GM18861 (cell line): ENCODE data around the gene THY1.
"Not testable (repeated sequence)": the region's sequence is repeated elsewhere in the genome, so short reads cannot be mapped to it uniquely, and the experiment has no call there.

ENCODE experiments used
- ATAC-seq: cut with Tn5 transposase; IDR thresholded peaks from one replicate; pipeline ENCODE4 v1.9.1; 2021; ENCODE audit not compliant: unreplicated experiment

Gene THY1

DNA sequence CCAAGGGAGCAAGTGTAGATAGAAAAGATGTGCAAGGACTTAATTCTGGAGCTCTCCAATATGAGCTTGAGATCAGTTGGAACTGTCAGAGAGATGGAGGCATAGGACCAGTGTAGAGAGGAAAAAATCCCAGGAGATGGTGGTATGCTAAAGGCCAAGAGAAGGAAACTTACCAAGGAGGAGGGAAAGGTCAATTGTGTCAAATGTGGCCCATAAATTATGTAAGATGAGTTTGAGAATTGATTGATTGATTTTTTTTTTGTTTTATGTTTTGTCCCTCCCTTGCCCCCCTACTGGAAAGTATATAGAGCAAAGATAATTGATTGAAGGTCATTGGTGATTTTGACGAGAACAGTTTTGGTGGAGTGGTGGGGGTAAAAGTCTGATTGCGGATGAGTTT, 38.6 kb downstream of the THY1 start:
- no peak for ATAC-seq

DNA sequence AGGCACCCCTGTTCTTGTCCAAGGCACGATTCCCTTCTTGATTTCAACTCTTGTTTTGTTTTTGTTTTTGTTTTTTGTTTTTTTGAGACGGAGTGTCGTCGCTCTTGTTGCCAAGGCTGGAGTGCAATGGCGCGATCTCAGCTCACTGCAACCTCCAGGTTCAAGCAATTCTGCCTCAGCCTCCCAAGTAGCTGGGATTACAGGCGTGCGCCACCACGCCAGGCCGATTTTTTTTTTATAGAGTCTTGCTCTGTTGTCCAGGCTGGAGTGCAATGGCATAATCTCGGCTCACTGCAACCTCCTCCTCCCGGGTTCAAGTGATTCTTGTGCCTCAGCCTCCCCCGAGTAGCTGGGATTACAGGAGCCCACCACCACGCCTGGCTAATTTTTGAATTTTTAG, 40.5 kb downstream of the THY1 start:
- ATAC-seq: not testable (repeated sequence)

DNA sequence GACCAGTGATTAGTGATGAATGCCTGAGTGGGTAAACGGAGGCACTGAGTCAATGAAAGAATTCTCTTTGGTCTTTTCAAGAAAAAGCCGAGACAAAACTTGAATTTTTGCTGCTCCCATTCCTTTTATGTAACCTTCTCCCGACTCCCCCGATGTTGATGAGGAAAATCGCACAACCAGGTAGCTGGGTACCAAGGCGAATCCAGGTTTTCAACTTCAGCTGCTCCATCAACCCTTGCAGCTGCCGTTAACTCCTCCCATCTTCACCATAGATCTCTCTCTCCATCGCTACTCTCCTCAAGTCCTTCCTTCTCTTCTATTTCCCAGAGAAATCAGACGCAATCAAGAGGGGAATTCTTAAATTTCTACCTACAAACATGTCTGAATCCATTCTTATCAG, 40.9 kb downstream of the THY1 start:
- ATAC-seq: no peak

DNA sequence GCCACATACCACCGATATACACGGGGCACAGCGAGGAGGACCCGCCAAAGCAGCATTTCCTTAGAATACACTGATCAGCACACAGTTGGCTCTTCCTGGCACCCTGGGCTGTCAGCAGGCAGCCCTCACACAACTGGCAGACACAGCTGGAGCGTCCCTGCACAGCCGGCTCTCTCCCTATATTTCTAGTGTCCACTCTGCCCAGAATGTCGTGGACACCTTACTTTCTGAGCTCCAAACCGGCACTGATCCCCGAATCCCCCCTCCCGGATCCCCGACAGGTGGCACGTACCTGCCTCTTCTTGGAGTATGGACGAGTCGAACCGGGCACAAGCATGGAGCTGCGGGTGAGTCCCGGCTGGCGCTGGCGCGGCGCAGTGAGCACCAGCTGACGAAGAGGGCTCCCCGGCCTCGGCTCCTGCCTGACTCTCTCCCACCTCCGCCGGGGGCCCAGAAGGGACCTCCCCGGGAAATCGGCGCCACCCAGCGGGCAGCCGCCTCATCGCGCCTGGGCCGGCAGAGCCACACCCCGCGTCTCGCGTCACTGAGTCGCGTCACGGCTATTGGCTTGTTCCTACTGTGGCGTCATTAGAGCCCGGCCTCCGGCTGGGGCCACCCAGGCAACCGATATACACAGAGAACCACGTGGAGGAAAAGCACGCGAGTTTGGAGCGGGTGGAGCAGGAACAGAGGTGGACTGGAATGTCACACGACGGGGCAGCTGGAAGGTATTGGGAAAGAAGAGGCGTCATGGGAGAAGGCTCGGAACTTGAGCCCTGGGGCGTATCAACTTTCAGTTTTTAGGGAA, 41.6 kb downstream of the THY1 start, which contains the start of gene USP2:
TSS of gene USP2 (minus strand) at position 510 of the 808 bp plus-strand sequence. CDS start 8,210 bp downstream, outside the sequence.
- ATAC-seq: peak; percentile 96

DNA sequence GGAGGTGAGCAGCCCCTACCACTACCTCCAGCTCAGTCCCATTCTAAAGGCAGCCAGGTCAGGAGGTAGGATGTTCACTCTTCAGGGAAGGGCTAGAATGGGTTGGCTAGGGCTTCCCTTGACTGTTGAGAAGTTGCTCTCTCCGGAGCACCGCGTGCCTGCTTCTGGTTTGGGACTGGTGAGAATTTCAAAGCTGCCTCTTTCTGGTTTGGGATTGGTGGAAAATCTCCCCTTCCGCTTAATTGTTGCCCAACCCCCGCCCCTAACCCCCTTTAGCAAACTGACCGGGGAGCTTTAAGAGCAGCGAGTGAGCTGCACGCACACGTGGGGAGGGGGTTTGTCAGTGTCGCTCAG, 42.2 kb downstream of the THY1 start:
- no peak for ATAC-seq

DNA sequence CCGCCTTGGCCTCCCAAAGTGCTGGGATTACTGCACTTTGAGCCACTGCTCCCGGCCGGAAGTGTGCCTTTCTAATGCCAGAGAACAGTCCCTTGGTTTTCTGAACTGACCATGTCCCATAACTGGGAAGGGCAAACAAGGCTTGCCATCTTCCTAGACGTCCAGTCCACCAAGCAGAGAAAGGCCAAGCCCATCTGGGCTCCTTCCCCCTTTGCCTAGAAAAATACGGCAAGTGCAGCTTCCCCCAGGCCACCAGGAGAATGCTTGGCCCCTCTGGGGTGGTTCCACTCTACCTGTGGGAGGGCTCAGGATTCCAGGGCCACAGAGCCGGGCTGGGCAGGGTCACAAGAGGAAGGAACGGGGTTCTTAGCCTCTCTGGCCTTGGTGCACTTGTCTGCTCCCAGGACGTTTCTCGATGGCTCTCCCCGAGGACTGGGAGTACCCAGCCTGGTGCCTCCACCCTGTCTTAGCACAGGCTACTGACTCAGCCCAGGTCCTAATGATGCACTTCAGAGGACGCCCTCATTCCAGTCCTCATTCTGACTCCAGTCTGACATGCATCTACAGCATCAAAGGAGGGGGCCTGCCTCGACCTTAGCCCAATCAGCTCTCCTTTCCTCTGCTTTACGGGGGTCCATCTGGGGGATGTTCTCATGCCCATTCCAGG, 42.7 kb downstream of the THY1 start:
- ATAC-seq: no peak

DNA sequence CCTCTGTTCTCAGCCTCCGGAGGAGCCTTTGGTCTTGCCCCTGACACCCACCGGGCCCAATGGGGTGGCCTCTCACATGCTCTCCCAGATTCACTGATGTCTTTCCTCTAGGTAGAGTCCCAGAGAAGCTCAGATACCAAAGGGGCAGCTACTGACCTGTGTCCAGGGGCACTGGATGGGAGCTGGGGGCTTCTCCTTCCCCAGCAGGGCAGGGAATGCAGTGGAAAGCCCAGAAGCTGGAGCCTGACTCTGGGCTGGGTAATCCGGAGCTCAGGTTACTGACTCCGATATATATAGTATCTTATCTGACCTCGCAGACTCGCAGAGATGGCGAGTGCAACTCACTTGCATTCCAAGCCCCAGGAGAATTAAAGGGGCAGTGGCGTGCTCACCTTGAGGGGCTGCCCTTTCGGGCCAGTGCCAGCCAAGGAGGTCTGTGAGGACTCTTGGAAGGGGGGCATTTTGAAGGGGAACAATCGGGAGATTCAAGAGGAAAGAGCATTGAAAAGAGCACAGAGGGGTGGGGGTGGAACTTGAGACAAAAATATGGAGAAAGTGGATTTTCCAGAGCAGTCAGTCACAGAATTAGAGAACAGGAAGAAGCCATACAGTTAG, 44.0 kb downstream of the THY1 start:
- ATAC-seq: no peak

DNA sequence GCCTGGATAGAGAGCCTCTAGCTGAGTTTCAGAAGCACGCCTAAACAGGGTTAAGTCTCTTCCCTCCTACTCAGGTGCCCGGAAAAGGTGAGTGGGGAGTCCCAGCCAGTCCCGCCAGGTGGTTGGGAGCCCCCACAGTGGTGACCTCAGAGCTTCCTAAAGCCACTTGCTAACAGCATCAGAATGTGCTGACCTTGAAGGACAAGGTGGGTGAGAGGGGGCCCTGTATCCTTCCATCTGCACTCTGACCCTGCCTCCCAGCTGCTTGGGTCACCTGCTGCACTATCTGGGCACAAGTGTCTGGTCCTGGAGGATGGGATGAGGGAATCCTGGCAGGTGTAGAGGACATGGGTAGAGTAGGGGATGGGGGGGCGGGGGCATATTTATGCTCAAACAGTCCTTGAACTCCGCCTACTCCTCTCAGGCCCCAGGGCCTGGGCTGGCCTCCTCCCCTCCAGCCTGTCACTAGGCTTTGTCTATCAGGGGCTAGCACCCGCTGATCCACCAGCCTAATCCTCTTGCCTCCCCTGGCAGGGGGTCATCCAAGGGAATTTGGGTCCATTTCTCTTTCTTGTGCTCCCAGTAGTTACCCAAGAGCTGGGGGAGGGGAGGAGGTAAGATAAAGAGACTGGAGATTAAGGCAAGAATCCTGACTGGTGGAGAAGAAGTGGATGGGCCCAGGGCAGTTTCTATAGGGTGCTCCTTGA, 44.9 kb downstream of the THY1 start:
- no peak for ATAC-seq

DNA sequence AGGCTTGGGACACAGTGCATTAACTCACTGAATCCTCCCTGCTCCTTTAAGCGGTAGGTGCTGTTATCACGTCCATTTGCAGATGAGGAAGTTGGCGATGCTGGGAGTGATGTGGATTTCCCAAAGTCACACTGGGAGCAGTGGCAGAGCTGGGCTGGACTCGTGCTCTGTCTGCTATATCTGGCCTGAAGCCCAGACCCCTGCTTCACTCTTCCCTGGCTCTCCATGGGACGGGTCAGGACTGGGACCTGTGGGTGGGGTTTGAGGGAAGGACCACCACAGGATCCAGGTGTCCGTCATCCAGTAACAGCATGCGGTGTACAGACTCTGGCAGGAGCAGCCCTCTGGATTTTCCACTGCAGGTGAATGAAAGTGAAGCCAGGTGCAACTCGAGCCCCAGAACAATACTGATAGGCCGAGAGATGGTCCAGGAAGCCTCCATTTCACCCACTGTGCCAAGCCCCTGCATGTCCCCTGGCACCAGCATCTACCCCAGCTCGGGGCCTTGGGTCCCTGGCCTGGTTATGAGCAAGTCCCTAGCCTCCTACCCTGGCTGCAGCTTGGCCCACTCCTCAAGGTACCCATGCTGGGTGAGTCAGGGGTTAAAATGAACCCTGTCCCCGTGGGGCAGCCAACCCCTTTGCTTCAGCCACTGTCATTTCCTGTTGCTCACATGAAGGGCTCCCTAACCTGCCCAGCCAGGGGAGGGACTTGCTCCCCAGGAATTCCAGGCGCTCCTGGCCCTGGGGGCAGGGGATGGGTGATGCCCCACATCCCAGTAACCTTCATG, 45.7 kb downstream of the THY1 start:
- no peak for ATAC-seq

DNA sequence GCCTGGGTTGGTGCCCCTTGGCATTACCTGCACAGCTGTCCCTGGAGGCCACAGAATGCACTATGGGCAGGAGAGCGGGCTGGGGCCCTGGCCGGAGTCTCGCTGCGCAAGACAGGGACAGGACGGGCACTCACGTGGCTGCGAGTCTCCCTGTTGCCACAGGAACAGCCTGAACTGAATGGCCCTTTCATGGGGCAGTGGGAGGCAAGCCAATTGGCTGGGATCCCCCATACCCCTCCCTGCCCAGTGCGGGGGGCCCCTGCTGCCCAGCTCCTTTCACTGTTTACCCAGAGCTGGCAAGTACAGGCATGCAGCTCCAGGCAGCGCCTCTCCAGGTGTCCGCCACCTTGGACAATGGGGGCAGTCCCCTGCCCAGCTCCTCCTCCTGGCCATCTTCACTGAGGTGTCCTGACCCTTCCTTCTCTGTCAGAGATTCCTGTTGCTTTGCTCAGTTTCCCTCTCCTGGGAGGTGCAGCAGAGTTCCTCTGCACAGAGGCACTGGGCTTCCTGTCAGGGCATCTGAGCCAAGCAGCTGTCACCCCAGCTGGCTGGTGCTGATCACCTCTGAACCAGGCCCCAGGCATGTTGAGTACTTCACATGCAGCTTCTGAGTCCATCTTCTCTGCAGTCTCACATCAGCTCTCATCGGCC, 46.6 kb downstream of the THY1 start:
- no peak for ATAC-seq

DNA sequence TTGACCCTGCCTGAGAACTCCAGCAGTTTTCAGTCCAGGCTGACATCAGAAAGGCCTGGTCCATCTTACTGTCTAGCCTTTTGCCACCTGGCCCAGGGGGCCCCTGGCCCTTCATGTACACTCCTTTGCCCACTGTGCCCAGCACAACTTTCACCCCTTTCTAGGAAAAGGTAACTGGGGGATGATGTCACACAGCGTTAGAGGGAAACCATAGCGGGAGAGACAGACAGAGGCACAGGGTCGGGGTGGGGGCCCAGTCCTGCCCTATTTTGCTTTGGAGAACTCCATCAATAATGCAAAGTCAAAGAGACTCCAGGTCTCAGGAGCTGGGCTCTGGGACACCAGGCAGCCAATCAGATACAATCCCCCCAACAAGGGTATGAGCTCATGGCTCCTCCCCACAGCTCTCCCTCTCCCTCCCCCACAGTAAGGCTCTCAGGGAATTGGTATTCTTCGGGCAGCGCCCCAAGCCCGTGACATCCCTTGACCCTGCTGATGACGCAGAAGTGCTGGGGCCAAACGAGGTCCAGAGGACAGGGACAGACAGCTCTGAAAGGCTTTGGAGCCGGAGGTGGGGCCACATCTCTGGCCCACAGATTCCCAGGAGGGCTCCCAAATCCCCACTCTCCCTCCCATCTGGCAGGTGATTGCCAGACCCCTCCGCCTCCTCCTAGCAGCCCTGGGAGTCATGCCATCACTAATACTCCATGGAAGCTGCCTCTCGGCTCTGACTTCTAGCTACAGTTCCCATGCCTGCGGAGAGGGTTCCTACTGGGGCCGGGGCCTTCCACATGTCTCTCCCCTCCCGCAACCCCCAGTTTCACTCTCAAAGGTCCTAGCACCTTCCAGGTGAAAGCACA, 47.4 kb downstream of the THY1 start:
- ATAC-seq: no peak

DNA sequence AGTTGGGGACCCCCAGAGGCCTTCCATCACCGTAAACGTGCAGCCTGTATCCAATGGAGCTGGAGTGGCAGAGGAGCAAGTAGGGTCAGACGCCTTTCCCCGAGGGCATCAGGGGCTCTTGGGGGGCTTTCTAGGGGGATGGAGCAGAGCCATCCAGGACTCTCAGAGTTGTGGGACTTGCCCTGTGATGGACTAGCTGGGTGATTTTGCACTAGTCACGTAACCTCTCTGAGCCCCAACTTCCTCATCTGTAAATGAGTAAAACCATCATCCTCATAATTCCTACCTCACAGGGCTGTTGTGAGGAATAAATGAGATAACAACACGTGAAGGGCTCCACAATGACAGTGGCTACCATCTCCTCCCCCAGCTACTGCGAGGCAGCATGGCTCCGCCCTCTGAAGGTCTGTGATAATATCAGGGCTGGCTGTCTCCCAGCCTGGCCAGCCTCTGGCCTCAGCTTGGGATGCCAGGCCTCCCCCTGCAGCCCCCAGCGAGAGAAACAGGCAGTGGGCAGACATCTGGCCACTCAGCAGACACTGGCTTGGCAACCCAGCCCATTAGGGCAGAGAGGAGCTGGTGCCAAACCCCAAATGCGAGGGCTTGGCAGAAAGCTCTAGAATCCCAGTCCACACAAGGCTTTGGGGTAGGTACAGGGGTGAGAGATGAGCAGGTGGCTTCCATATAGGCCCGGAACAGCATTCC, 48.2 kb downstream of the THY1 start:
- no peak for ATAC-seq

DNA sequence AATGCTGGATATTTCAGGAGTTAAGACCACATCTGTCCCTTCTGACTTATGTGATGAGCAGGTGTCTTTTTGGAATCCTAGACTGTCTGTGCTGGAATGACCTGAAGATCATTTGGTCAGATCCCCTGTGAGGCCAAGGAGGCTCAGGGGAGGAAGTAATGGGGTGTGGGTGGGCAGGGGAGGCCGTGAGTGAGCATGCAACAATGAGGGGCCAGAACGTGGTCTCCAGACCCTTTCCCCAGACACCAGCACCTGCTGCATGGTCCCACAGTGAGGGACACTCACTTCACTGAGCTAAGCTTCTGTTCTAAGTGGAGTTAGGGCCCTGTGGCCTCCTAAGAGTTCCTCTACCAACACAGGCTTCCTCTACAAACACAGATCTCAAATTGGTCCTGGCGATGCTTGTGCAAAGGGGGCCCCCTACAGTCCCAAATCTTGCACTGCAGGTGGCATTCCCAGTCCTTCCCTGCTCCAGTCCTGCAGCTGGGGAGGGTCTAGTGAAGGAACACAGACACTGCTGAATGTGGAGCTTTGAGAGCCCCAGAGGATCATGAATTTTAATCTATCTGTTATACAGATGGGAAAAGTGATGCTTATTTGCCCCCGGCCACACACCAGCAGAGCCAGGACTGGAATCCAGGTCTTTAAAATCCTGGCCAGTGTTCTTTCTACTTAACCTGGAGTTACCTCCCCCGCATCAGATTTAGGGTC, 48.9 kb downstream of the THY1 start:
- no peak for ATAC-seq

DNA sequence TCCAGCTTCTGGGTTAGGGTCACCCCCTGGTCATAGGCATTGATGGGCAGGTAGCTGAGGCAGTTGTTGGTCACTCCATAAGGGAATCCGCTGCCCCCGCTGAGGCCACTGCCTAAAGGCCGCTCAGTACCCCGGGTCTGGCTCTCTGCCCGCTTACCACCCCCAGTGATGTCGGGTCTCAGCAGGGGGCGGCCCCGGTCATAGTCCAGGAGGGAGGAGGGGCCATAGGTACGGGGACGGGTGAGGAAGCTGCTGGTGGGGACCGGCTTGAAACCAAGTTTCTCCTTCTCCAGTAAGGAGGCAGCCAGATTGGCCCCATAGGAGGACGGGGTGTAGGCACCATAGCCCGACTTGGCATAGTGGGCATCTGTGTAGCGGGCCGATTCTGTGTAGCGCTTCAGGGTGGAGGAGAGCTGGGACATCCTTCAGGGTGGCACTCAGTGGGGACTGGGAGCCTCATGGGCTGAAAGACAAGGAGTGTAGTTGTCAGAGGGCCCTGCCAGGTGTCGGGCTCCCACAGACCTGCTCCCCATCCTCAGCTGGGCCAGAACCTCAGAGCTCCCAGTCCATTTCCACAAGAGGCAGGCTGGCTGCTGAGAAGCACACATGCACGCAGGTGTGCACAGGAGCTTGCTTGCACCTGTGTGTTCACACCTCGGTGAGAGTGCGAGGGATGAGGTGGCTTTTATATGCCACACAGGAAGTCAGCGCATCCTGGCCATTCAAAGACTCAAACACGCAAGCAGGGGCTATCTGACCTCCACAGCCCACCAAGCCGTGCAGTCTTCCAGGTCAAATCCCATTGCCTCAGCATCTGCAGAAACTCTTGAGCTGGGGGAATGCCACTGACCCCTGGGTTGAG, 49.7 kb downstream of the THY1 start:
- no peak for ATAC-seq

DNA sequence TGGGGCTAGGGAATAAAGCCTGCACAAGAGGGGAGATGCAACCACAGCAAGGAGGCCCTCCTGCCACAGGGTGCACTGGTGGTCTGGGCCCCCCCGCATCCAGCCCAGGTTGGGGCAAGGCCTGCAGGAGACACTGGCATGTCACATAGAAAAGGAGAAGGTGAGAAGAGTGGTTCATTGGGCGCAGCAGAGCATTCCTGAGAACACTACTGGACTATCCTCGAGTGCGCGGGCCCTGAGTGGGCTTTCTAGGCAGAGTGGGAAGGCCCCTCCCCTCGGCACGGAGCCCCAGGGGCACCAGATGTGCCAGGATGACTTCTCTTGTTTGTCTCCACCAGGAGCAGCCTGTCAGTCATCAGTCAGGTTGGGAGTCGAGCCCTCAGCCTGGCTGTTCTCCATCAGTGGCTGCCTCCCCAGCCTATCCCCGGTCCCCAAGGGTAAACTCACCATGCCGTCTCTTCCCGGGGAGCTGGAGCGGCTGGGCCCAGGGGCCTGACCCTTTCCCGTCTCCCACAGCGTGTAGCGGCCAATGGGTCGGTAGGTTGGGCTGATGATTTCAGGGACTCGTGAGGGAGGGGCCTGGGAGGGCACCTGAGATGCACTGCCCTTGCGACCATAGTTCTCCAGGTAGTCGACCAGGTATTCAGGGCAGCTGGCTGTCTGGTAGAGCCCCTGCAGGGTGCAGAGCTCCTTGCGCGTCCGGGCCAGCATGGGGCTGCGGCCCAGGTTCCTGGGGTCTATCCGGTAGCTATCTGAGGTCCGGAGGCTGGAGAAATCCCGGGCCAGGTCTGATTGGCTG, 50.5 kb downstream of the THY1 start:
- ATAC-seq: no peak

DNA sequence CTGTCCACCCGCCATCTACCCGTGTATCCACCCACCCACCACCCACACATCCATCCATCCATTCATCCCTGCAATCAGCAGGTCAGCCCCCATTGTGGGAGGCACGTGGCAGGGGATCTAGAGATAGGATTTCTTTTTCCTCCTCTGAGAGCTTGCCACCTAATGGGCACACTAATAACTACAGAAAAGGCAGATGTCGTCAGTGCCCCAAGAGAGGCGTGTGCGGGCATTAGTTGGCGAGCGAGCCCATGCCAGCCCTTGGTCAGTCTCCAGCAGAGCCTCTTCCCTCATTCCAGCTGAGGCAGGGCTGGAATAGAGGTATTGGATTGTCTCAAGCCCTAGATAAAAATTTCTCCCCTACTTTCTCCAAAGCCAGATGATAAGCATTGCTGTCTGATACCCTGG, 51.2 kb downstream of the THY1 start:
- no peak for ATAC-seq
